Liver (tissue), 3 donors: Measurements from ENCODE around the gene RPUSD2.

Experiments
- HNF4G ChIP-seq: IDR thresholded peaks from 2 replicates; pipeline ENCODE4 v1.6.1; 2016; ENCODE audit warnings: antibody characterized with exemption
- JUND ChIP-seq, 2 donors: IDR thresholded peaks; 2 replicates each; pipeline ENCODE4 v1.6.1; 2016; ENCODE audit warnings: antibody characterized with exemption in 2 of 2
- SP1 ChIP-seq: IDR thresholded peaks from 2 replicates; pipeline ENCODE4 v1.6.1; 2018; ENCODE audit warnings: antibody characterized with exemption, mild to moderate bottlenecking
- TAF1 ChIP-seq: conservative IDR thresholded peaks from 2 replicates; pipeline ENCODE4 v1.6.1; 2016; ENCODE audit warnings: antibody characterized with exemption, mild to moderate bottlenecking
- YY1 ChIP-seq: IDR thresholded peaks from 2 replicates; pipeline ENCODE4 v1.6.1; 2016; ENCODE audit warnings: antibody characterized with exemption, mild to moderate bottlenecking
- TF ChIP-seq, protein P1 (sequence below): fragments of 150-350 bp; IDR thresholded peaks from 2 replicates; pipeline ENCODE4 v1.5.1; 2017; ENCODE audit warnings: improper control_type of control experiment, low read depth, low read length; ENCODE audit not compliant: missing input control
- donor health status: healthy.
- donor health status: healthy.

DNA sequence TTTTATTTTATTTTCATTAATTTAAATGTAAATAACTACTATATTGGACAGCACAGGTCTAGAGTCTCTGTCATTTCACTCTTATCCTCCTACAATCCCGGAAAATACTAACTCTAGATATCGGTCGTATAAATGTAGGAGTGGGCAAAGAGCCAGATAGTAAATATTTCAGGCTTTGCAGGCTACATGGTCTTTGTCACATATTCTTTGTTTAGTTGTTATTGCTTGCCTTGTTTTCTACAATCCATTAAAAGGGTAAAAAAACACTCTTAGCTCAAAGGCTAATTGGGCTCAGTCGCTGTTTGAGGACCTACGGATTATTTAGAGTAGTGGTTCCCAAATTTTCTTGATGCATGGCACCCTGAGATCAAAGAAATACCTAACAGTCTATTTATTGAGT is 26.7 kb downstream of the RPUSD2 start:
- TF ChIP-seq HNF4G (no peak), JUND (IDR thresholded peaks at IDR 0.05) (no peak), SP1 (no peak), YY1 (no peak), TAF1 (no peak)
- TF ChIP-seq, protein P1, sequence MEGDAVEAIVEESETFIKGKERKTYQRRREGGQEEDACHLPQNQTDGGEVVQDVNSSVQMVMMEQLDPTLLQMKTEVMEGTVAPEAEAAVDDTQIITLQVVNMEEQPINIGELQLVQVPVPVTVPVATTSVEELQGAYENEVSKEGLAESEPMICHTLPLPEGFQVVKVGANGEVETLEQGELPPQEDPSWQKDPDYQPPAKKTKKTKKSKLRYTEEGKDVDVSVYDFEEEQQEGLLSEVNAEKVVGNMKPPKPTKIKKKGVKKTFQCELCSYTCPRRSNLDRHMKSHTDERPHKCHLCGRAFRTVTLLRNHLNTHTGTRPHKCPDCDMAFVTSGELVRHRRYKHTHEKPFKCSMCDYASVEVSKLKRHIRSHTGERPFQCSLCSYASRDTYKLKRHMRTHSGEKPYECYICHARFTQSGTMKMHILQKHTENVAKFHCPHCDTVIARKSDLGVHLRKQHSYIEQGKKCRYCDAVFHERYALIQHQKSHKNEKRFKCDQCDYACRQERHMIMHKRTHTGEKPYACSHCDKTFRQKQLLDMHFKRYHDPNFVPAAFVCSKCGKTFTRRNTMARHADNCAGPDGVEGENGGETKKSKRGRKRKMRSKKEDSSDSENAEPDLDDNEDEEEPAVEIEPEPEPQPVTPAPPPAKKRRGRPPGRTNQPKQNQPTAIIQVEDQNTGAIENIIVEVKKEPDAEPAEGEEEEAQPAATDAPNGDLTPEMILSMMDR: no peak
